ENCODE data around the gene SCO1. TPM values are rescaled to one million over a fixed set of nuclear protein-coding genes. Genes with fewer than 3 reads are reported as not detected.

The SCO1 gene
- total RNA-seq, 2 experiments from 2014 or later: 15.3 to 18.2 TPM

DNA sequence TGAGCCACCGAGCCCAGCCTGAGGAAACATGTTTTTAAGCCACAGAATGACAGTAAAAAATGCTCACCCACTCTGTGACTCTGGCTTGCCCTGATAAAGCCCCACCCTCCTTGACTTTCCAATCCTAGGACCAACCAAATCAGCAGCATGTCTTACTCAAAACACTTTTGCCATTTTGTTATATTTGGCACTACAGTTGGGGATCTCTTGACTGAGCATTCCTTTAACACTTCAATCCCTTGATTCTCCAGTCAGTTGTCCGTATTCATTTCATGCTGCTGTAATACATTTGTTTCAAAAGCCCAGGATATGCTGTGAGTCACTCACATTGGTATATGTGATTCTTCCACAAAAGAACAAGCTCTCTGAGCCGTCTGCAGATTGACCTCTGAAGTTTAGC, 48.4 kb downstream of the SCO1 start:
- H3K27me3 Mint-ChIP-seq: no peaks in the 10 kb centered on the region
- ChIA-PET POLR2A (no interaction called here), CTCF (no interaction called here)
- Histone ChIP-seq H3K4me1 (ENCODE audit: insufficient read depth, low read length) (peaks cover 13% of the 10 kb centered on the region), H3K36me3 (ENCODE audit: insufficient read depth, low read length) (no peaks in the 10 kb centered on the region), H3K9me3 (ENCODE audit: control insufficient read depth in 1 of 2, insufficient read depth in 1 of 2, low read length in 2 of 2) (no peaks in the 10 kb centered on the region), H3K27me3 (ENCODE audit: control insufficient read depth in 1 of 2, insufficient read depth in 2 of 2, low read length in 2 of 2) (no peaks in the 10 kb centered on the region), H3K4me3 (ENCODE audit: low read length) (no peak overlapping the region), H3K27ac (ENCODE audit: low read depth in 1 of 2, low read length in 2 of 2) (no peak overlapping the region)
- peaks cover 30% of the 10 kb centered on the region for H3K36me3 Mint-ChIP-seq (ENCODE audit: low read depth)
- H3K9me3 Mint-ChIP-seq: no peaks in the 10 kb centered on the region
- no peak for ATAC-seq (ENCODE audit: poor library complexity)
- H3K4me1 Mint-ChIP-seq (ENCODE audit: low read depth): peaks cover 13% of the 10 kb centered on the region
- intact Hi-C loops (cut with DNase I, micrococcal nuclease): loop anchor here (5.0 to 10.0 kb wide), 2 partner anchors 86 to 993 kb away; partner anchors contain the start of gene TMEM220 (in 1 of the 2)
- H3K4me3 Mint-ChIP-seq: no peak overlapping the region
- H3K27ac Mint-ChIP-seq: no peak overlapping the region
- TF ChIP-seq, protein P1, sequence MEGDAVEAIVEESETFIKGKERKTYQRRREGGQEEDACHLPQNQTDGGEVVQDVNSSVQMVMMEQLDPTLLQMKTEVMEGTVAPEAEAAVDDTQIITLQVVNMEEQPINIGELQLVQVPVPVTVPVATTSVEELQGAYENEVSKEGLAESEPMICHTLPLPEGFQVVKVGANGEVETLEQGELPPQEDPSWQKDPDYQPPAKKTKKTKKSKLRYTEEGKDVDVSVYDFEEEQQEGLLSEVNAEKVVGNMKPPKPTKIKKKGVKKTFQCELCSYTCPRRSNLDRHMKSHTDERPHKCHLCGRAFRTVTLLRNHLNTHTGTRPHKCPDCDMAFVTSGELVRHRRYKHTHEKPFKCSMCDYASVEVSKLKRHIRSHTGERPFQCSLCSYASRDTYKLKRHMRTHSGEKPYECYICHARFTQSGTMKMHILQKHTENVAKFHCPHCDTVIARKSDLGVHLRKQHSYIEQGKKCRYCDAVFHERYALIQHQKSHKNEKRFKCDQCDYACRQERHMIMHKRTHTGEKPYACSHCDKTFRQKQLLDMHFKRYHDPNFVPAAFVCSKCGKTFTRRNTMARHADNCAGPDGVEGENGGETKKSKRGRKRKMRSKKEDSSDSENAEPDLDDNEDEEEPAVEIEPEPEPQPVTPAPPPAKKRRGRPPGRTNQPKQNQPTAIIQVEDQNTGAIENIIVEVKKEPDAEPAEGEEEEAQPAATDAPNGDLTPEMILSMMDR (IDR thresholded peaks at IDR 0.05): no peak
- no peak for DNase-seq

- Histone ChIP-seq H3K27ac (ENCODE audit: low read depth in 1 of 2, low read length in 2 of 2) (no peak overlapping the region), H3K36me3 (ENCODE audit: insufficient read depth, low read length) (no peaks in the 10 kb centered on the region), H3K27me3 (ENCODE audit: control insufficient read depth in 1 of 2, insufficient read depth in 2 of 2, low read length in 2 of 2) (no peaks in the 10 kb centered on the region), H3K9me3 (ENCODE audit: control insufficient read depth in 1 of 2, insufficient read depth in 1 of 2, low read length in 2 of 2) (no peaks in the 10 kb centered on the region), H3K4me1 (ENCODE audit: insufficient read depth, low read length) (peaks cover 10% of the 10 kb centered on the region), H3K4me3 (ENCODE audit: low read length) (no peak overlapping the region)
- Mint-ChIP-seq H3K9me3 (no peaks in the 10 kb centered on the region), H3K4me3 (no peak overlapping the region), H3K36me3 (ENCODE audit: low read depth) (peaks cover 32% of the 10 kb centered on the region), H3K27me3 (no peaks in the 10 kb centered on the region), H3K4me1 (ENCODE audit: low read depth) (peaks cover 7% of the 10 kb centered on the region), H3K27ac (no peak overlapping the region)
- TF ChIP-seq, protein P1 (IDR thresholded peaks at IDR 0.05): no peak
- intact Hi-C loops (cut with DNase I, micrococcal nuclease): loop anchor here (5.0 to 10.0 kb wide), 2 partner anchors 86 to 994 kb away; partner anchors contain the start of gene TMEM220 (in 1 of the 2)
- ATAC-seq (ENCODE audit: poor library complexity): no peak
- ChIA-PET POLR2A (no interaction called here), CTCF (no interaction called here)
- no peak for DNase-seq
Measured at GRCh38 chr17:10648381-10648780, 49.0 kb downstream of the SCO1 start.

GRCh38 chr17:10646392-10646990, 50.8 kb downstream of the SCO1 start:
- H3K9me3 ChIP-seq (ENCODE audit: control insufficient read depth in 1 of 2, insufficient read depth in 1 of 2, low read length in 2 of 2): no peaks in the 10 kb centered on the region
- POLR2A ChIA-PET: interaction anchor here (1.3 kb wide), 1 partner anchor 199 kb away, joined by 4 read pairs; no protein-coding TSS in a partner anchor
- DNase-seq (peak; percentile 58 to 88 (median 70)), ATAC-seq (ENCODE audit: poor library complexity) (peak; percentile 73)
- no peaks in the 10 kb centered on the region for H3K9me3 Mint-ChIP-seq
- no peaks in the 10 kb centered on the region for H3K27me3 ChIP-seq (ENCODE audit: control insufficient read depth in 1 of 2, insufficient read depth in 2 of 2, low read length in 2 of 2)
- peaks cover 4% of the 10 kb centered on the region for H3K4me1 ChIP-seq (ENCODE audit: insufficient read depth, low read length)
- no peak overlapping the region for H3K4me3 Mint-ChIP-seq
- intact Hi-C loops (cut with DNase I, micrococcal nuclease): loop anchor here (1.0 to 10.0 kb wide), 3 partner anchors 88 to 996 kb away; partner anchors contain the start of gene TMEM220 (in 1 of the 2)
- TF ChIP-seq, protein P1 (IDR thresholded peaks at IDR 0.05): peak; percentile 91
- H3K27me3 Mint-ChIP-seq: no peaks in the 10 kb centered on the region
- peaks cover 6% of the 10 kb centered on the region for H3K36me3 ChIP-seq (ENCODE audit: insufficient read depth, low read length)
- CTCF ChIA-PET: interaction anchor here (0.9 to 2.0 kb wide), 7 partner anchors 11 to 229 kb away, joined by 3 to 9 read pairs (median 5); partner anchors contain the start of gene MYH3
- H3K36me3 Mint-ChIP-seq (ENCODE audit: low read depth): peaks cover 45% of the 10 kb centered on the region
- H3K27ac ChIP-seq (ENCODE audit: low read depth in 1 of 2, low read length in 2 of 2): no peak overlapping the region
- H3K4me3 ChIP-seq (ENCODE audit: low read length): no peak overlapping the region
- no peak overlapping the region for H3K27ac Mint-ChIP-seq
- no peaks in the 10 kb centered on the region for H3K4me1 Mint-ChIP-seq (ENCODE audit: low read depth)

All from CD4-positive, alpha-beta T cell (primary cell).